GM12875 (cell line): Measurements from ENCODE around the gene ATP2B2.

Source experiments
- H3K4me3 ChIP-seq: one replicate; pipeline ENCODE4 v1.5.1; 2011; ENCODE audit warnings: low read depth, low read length, control low read depth
- TF ChIP-seq, protein P1 (sequence below): IDR thresholded peaks from 2 replicates; pipeline ENCODE4 v1.5.1; 2011; ENCODE audit warnings: low read depth, mild to moderate bottlenecking, control low read depth, inconsistent platforms, low read length, moderate library complexity, borderline replicate concordance; ENCODE audit not compliant: insufficient read depth

The ATP2B2 gene

DNA sequence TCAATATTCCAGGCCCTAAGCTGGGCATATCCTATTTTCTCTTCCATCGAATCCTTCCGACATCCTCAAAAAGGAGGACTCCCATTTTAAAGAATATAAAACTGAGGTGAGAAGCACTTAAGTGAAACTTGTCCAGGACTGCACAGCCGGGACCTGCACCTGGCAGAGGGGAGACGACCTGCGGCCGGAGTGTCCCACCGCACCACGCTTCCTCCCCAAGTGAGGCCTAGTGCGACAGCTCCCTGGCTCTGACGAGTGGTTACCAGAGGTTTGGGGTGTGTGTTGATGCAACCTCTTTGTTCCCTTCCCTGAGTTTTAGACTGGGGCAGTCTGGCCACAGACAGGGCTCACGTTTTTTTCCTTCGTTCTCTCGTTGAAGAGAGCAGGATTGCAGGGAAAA is 24.9 kb upstream of the ATP2B2 start:
- no peak overlapping the region for H3K4me3 ChIP-seq
- TF ChIP-seq, protein P1, sequence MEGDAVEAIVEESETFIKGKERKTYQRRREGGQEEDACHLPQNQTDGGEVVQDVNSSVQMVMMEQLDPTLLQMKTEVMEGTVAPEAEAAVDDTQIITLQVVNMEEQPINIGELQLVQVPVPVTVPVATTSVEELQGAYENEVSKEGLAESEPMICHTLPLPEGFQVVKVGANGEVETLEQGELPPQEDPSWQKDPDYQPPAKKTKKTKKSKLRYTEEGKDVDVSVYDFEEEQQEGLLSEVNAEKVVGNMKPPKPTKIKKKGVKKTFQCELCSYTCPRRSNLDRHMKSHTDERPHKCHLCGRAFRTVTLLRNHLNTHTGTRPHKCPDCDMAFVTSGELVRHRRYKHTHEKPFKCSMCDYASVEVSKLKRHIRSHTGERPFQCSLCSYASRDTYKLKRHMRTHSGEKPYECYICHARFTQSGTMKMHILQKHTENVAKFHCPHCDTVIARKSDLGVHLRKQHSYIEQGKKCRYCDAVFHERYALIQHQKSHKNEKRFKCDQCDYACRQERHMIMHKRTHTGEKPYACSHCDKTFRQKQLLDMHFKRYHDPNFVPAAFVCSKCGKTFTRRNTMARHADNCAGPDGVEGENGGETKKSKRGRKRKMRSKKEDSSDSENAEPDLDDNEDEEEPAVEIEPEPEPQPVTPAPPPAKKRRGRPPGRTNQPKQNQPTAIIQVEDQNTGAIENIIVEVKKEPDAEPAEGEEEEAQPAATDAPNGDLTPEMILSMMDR: no peak

DNA sequence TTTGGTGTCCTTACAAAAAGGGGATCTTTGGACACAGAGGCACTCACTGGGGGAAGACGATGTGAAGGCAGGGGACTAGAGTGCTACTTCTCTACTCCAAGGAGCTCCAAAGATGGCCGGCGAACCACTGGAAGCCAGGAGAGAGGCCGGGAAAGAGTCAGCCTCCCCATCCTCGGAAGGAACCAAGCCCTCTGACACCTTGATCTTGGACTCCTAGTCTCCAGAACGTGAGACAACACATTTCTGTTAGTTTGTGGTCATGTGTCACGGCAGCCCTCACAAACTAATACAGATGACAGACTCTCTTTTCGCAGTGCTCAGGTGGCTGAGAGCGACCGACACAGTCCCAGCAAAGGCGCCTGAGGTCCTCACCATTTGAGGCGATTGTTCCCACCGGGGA is 24.4 kb upstream of the ATP2B2 start:
- TF ChIP-seq, protein P1: no peak
- no peak overlapping the region for H3K4me3 ChIP-seq

DNA sequence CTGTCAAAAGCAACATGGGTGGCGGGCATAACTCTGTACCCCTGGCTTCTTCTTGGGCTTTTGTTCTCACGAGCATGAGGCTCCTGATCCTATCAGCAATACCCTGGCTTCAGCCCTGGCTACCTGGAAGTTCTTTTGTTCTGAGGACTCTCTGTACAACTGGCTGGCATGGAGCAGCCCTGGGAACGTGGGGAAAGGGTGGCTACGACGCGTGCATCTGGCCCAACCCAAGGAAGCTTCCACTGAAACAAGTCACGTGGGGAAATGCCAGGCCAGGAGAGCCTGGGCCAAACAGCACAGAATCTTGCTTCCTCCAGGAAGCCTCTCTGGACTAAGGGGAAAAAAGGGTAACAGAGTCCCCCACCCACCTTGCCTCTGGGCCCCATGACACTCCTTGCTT is 22.7 kb upstream of the ATP2B2 start:
- no peak overlapping the region for H3K4me3 ChIP-seq
- TF ChIP-seq, protein P1: no peak

- TF ChIP-seq, protein P1: no peak
- no peak overlapping the region for H3K4me3 ChIP-seq
Measured at GRCh38 chr3:10527295-10528001, 22.1 kb upstream of the ATP2B2 start.

DNA sequence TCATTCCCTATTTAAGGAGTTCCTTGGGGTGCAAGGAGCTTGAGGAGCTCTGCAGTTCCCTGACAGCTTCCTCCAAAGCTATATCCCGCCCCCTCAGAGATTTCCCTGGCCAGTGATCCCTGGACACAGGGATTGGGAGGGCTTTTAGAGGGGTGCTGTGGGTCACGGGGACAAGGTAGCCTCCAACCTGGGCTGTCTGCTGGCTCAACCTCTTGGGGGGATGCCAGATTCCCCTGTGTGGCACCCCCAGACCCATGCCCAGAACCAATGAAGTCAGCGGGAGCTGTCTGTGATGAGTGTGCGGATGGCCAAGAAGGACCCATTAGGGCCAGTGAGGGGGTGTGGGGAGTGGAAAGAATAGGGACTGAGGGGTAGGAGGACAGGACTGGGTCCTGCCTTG is 21.0 kb upstream of the ATP2B2 start:
- TF ChIP-seq, protein P1: no peak
- no peak overlapping the region for H3K4me3 ChIP-seq

DNA sequence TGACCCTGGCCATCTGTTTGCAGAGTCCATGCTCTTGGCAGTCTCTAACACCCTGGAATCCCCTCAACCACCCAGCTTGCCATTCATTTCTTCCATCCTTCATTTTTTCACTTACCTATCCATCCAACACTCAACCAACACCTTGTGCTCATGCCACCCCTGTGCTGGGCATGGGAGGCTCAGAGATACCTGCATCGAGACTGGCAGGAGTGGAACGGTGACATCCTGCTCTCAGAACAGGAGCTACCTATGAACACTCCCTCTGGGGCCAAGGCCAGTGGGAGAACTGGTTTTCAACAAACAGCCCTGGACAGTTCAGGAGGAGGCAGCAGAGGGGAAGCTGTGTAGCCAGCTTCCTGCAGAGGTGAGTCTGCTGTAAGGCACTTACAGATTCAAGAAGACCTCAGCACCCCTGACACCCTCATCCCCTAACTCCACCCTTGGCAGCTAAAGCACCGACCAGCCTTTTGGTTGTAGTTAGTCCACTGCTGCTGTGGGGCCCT is 19.5 kb upstream of the ATP2B2 start:
- TF ChIP-seq, protein P1: no peak
- H3K4me3 ChIP-seq: no peak overlapping the region

GRCh38 chr3:10524270-10524669 is 18.9 kb upstream of the ATP2B2 start:
- TF ChIP-seq, protein P1: no peak
- H3K4me3 ChIP-seq: no peak overlapping the region
